Activated CD4-positive, alpha-beta T cell treated with anti-CD3 and anti-CD28 coated beads, Interleukin-2, amount 50 U/mL, for 24 hours (primary cell): ENCODE data around the gene WBP2.
"Not testable (repeated sequence)": the region's sequence is repeated elsewhere in the genome, so short reads cannot be mapped to it uniquely, and the experiment has no call there.

Source experiments
- DNase-seq, 2 donors: peaks; one replicate each; pipeline ENCODE4 v3.0.0-alpha.2; 2020; ENCODE audit warnings: low read depth in 1 of 2, low spot score in 1 of 2

The WBP2 gene

DNA sequence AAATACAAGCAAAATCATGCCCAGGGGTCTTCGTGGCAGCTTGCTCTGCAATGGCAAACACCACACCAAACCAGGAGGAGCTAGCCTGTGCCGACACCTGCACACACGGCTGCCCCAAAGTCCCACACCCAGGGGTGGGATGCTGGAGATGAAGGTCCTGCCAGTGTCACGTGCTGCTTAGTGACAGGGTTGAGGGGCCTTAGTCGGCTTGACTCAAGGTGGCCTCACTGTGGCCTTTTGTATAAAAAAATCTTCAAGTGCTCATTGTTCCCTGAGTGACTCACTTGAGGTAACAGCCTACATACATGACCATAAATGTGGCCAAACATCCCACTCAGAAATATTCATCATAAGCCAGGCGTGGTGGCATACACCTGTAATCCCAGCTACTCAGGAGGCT, 34.3 kb upstream of the WBP2 start:
- DNase-seq = no peak

DNA sequence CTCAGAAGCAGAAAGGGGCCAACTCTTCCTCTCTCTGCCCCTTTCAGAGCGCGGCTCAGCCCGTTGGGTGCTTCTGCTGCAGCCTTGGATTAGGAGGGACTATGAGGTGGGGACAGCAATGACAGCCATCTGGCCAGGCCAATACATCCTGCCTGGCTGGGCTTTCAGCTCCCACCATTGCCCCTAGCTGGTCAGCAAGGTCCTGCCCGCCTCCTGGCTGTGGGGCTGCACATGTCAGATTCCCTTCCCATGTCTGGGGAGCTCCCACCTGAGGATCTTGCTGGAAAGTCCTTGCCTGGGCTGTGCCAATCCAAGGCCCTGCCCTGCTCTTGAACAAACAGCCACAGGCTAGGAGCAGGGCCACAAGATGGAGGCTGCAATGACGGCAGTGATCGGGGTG, 33.3 kb upstream of the WBP2 start:
- DNase-seq = no peak

DNA sequence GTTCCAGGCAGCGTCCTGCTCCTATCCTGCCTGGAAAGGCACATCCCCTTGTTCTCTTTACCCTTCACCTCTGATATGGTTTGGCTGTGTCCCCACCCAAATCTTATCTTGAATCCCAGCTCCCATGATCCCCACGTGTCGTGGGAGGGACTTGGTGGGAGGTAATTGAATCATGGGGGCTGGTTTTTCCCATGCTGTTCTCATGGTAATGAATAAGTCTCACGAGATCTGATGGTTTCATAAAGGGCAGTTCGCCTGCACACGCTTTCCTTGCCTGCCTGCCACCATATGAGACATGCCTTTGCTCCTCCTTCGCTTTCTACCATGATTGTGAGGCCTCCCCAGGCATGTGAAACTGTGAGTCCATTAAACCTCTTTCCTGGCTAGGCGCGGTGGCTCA, 30.7 kb upstream of the WBP2 start:
- not testable (repeated sequence) for DNase-seq

DNA sequence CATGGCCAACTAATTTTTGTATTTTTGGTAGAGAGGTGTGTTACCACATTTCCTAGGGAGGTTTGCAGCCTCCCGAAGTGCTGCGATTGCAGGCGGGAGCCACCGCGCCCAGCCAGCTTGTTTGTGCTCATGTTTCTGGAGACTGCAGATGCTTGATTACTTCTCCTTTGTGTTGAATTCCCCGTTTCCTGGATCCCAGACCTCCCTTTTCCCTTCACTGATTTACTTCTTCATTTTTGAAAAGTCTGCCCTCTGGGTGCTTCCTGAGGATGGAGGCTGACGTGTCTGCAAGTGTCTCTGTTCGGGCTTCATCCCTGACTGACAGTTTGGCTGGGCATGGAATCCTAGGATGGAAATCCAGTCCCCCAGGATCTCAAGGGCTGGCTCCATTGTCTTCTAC, 30.3 kb upstream of the WBP2 start:
- no peak for DNase-seq

DNA sequence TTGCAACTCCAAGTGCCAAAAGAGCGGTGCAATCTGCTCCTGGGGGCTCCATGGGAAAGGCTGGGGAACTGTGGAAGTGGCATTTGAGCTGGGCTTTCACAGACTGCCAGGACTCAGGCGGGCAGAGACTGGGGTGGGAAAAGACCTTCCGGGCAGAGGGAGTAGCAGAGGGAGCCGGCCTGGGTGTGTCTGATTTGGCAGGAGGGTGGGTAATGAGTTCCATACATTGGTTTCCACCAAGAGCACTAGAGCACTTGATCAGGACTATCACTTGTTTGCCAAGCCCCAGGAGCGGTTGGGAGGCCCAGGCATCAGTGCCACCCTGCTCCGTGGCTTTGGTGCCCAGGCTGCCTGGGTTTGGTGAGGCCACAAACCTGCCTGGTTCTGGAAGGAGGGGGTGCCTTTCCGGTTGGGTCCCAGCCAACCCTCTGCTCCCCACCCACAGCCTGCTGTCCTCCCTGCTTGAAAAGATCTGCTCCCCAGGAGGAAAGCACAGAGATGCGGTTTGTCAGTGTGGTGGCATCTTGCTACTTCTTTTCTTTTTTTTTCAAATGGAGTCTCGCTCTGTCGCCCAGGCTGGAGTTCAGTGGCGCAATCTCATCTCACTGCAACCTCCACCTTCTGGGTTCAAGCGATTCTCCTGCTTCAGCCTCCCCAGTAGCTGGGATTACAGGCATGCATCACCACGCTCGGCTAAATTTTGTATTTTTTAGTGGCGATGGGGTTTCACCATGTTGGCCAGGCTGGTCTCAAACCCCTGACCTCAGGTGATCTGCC, 26.7 kb upstream of the WBP2 start:
- DNase-seq = no peak

DNA sequence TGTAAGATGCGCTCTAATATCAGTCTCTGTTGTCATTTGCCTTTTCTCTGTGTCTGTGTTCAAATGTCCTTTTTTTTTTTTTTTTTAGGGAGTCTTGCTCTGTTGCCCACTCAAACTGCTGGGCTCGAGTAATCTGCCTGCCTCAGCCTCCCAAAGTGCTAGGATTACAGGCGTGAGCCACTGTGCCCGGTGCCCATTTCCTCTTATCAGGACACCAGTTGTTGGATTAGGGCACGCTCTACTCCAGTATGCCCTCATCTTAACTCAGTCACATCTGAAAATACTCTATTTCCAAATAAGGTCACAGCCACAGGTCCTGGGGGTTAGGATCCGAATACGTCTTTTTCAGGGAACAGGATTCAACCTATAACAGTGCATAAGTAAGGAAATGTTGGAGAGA, 25.1 kb upstream of the WBP2 start:
- DNase-seq = no peak

DNA sequence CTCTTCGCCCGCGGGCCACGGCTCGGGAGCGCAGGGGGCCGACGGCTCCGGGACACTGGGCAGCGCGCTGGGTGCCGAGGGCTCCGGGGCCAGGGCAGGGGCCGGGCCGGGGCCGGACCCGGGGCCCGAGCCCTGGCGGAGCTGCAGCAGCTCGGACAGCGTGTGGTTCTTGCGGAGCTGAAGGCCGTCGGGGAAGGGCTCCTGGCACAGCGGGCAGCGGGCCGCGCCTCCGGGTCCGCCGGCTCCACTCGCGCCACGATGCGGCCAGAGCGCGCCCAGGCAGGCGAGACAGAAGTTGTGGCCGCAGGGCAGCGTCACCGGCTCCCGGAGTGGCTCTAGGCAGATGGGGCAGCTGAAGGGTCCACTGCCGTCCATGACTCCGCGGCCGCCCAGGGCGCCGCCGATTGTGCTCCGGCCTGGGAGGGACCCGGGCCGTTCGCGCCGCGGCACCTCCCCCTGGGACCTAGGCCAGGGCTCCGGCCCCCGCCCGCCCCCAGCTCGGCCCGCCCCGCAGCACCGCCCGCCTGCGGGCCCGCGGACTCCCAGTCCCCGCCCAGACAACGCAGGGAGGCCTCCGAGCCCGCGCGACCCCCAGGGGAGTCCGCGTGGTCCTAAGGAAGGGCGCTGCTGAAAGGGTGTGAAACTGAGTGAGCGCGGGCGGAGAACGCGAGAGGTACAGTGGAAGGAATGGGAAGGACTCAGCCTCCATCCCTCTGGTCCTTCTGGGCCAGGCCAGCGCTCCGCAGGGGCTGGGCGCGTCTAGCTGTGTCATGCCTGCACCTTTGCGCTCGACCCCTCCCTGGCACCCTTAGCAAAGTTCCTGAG, 23.3 kb upstream of the WBP2 start, which contains the start of gene TRIM47:
TSS of gene TRIM47 (minus strand) at position 408 of the 825 bp plus-strand sequence. CDS start at position 375, 33 bp downstream.
- DNase-seq = no peak

DNA sequence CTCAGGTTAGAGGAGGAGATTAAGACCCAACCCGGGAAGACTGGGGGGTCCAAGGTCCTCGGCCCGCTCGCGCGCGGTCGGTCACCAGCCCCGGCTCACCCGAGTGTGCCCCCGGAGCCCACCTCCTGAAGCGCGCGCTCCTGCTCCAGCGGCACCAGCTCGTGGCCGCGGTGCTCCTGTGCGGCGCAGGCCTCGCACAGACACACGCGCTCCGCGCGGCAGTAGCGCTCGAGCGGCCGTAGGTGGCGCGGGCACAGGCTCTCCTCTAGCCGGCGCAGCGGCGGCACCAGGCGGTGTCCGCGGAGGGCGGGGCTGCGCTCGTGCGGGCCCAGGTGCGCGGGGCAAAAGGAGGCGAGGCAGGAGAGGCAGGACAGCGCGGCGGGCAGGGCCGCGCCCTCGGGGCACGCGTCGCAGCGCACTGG, 22.6 kb upstream of the WBP2 start:
- peak; percentile 35 to 45 for DNase-seq

DNA sequence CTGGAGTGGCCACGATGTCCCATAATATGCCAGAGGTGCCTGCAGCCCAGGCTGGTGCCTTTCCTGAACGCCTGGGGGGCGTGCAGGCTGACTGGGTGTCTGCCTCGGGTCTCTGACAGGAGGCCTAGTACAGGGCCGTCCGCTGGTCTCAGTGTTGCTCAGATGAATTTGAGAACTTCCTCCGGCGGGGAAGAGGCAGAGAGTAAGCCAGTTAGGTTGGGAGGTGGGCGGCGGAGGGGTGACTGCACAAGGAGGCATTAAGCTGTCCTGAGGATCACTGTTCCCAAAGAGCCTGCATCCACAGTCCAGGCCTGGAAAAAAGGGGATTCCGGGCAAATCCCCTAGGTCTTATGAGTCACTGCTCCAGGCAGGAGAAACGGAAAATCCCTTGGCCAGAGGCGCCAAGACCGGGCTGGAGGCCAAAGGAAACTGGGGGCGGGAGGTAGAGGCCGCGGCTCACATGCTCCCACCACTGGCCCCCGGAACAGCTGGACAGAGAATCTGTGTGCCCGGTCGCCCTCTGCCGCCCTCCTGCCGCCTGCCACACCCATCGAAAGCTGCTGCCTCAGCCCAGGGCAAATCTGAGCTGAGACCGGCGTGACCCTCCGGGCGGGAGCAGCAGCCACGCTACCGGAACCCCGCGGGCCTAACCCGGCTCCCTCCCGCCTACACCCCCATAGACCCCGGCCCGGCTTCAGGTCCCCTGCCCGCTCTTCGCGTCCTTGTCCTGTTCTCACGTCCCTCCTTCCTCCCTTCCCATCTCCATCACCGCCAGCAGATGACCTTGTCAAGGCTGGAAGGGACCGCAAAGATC, 22.0 kb upstream of the WBP2 start:
- DNase-seq = no peak

DNA sequence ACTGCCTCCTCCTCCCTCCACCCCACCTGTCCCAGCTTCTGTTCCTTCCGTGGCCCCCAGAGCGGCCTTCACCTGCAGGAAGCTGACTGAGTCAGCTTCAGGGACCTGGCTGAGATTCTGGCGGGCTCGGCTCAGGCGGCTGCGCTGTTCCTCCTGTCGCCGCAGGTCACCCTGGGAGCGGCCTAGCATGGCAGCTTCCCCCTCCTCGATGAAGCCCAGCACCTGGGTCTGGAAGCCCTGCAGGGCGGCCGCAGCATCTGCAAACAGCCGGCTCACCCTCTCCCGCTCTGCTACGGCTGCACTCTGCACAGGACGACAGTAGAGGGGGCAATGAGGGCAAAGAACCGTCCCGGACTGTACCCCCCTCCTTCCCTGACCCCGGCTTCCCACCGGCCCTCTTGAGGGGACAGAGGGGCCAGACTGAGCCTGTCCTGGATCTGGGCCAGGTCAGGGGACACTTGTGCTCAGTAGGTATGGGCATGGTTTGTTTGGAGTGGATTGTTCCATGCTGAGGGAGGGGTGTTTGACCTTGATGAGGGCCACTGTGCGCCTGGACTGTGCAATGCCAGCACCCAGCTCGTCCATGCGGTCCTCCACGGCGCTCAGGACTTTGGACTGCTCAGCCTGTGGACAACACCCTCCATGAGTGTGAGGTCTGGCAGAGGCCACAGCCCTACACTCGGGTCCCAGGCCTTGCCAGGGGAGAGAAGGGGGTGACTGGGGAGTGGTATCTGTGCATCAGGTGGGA, 21.2 kb upstream of the WBP2 start:
- DNase-seq = peak; percentile 24 to 41

DNA sequence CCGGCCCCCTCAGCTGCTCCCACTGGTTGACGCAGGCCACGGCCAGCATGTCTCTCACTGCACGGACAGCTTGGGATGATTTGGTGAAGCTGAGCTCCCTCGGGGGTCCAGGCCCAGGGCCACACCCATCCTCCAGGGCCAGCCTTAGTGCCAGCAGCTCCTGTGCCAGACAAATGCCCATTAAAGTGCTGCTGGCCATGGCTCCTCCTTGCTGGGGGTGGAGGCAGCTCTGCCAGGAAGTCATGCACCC, 20.7 kb upstream of the WBP2 start:
- no peak for DNase-seq

DNA sequence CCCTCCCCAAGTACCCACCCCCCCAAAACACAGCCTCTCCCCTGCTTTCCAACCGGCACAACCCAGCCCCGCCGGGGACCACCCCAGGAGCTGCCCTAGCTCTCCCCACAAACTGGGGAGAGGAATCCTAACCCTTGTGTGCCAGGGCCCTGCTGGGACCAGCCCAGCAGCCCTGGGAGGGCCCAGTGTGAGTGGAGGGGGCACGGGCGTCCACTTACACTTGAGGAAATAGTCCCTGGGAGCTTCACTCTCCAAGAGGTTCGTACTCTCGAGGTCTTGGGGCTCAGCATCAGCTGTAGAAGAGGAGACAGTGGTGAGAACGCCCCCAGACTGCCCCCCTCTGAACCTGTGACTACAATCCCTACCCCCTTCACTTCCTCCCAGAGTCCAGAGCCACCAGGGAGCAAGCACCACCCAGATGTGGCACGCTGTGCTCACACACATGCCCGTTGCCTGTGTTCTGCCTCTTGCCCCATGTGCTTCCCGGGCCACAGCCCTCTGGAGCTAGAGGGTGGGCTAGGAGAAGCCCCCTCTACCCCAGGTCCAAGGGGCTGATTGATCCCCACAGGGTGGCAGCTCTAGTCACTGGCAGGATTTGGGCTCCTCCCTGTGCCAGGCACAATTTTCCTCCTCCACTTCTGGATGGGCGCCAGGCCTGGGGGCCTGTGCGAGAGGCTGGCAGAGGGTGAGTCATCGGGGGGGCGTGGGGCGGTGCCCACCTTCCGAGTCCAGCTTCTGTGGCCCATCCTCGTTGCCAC, 20.2 kb upstream of the WBP2 start:
- no peak for DNase-seq

DNA sequence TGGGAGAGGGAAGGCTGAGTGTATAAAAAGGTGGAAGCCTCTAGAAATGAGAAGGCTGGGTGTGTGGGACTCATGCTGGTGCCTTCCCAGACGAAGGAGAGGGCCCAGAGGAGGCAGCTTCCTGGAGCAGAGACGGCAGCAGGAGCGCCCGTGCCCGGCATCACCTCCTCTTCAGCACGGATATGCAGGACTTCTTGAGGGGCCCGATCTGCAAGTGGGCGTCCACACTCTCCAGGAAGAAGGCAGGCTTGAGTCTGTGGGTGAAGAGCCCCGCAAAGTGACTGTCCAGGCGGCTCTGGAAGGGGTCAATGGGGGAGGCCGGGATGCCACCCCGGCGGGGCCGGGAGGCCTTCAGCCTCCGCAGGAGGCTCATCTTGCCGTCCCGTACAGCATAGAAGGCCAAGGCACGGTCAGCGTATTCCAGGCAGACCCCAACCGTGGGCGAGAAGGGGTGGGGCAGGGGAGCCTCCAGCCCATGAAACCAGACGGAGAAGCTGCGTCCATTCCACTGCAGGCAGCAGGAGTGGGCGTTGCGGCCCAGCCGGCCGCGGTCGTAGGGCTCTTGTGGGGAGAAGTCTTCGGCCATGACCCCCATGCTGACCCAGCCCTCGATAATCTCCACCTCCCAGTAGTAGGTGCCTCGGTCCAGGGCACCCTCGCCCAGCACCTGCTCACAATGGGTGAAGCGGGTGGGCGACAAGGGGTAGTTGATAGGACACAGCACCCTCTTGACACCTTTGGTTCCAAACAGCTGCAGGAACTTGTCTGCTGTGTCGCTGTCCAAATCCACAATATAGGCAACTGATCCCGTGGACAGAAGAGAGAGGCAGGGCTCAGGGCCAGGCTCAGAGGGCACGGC, 19.4 kb upstream of the WBP2 start:
- no peak for DNase-seq

DNA sequence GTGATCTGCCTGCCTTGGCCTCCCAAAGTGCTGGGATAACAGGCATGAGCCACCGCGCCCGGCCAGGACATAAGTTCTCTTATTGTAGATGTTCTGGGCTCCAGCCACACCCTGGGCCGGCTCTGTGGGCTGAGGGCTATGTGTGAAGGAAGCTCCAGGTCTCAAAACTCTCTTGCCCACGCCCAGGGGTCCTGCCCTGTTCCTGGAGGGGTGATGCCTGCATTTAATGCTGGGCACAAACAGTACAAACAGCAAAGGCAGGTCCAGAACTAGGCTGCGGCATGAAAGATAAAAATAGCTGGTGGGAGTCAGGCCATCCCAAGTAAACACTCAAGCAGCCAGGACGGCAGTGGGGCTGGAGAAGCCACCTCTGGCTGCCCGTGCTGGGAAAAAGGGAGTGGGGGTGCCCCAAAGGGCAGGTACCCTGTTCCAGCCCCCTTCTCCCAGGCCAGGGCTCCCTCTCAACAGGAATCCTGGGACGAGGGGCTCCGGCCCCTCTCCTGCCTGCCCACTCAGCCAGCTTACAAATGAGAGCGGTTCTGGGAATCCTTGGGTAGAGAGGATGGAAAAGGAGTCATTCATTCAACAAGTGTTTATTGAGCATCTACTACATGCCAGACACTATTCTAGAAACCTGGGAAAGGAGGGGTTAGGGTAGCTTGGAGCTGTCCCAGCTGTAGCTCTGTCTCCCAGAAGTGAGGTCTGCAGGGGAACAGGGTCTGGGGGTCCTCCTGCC, 18.6 kb upstream of the WBP2 start:
- no peak for DNase-seq

DNA sequence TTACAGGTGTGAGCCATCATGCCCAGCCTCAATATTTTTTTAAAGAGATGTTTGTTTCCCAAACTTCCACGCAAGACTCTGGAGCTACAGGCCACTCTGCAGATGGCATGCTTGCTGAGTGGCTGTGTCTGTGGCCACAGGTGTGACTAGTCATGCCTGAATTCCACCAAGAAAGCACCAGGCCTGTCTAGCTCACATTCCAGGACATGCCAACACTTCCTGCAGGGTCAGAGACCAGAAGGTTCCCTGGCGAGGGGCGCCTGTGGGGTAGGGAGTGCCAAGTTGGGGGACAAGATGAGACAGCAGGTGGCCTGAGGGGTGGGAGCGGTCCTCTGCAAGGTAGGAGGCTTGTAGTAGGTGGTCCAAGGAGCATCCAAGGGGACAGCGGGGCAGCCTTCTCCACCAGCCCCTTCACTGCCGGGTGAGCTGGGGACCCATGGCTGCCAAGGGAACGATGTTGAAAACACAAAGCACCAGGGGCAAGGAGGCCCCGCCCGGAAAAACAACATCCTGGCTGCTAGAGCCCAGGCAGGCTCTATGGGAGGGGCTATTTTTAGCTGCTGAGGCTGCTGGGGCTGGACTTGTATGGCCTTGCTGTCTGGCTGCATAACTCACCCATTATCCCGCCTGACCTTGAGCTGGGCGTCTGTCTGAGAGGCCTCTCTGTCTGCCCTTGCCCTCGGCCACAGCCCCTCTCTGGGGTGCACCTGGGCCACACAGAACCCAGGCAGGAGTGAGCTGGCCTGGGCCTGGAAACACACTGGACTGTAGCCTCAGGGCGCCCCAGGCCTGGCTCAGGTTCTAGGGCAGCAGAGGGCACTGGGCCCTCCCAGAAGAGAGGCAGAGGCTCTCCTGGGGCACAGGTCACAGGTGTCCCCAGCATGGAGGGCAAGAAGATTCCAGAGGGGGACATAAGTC, 17.6 kb upstream of the WBP2 start:
- no peak for DNase-seq

DNA sequence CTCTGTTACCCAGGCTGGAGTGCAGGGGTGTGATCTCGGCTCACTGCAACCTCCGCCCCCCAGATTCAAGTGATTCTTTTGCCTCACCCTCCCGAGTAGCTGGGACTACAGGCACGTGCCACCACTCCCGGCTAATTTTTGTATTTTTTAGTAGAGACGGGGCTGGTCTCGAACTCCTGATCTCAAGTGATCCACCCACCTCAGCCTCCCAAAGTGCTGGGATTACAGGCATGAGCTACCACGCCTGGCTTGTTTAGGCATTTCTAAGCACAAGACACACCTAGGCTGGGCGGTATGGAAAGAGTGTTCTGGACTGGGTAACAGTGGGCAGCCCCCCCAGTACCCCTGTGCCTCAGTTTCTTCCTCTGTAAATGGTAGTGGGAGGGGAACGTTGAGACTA, 15.1 kb upstream of the WBP2 start:
- not testable (repeated sequence) for DNase-seq

DNA sequence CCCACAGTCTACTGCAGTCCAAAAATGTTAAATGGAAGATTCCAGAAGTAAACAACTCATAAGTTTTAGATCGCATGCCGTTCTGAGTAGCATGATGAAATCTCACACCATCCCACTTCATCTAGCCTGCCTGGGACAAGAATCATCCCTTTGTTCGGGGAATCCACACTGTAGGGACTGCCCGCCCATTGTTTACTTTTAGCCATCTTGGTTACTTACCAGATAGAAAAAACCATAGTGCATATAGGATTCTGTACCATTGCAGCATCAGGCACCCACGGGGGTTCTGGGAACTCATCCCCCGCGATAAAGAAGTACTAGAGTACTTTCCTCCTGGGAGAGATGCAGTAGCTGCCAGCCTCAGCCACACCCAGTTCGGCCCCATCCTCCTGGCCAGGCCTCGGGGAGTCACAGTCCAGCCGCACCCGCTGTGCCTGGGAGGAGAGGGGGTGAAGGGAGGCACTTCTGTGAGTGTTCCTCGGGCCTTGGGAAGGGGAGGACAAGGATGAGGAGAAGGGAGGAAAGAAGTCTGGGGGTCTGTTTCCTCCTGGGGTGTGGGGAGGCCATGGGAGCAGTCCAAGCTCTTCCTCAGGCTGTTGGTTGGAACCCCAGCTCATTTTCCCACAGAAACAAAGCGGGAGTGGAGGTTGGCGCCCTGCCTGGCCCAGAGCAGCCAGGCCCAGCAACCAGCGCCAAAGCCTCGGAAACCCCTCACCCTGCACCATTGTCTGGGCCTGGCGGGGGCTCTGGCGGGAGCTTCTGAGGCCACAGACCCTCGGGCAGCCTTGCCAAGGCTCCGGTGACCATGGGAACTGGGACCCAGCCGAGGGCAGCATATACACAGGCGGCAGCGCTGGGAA, 14.4 kb upstream of the WBP2 start:
- DNase-seq = no peak
